ENCODE measurements around the gene MFSD6L.

The MFSD6L gene

DNA sequence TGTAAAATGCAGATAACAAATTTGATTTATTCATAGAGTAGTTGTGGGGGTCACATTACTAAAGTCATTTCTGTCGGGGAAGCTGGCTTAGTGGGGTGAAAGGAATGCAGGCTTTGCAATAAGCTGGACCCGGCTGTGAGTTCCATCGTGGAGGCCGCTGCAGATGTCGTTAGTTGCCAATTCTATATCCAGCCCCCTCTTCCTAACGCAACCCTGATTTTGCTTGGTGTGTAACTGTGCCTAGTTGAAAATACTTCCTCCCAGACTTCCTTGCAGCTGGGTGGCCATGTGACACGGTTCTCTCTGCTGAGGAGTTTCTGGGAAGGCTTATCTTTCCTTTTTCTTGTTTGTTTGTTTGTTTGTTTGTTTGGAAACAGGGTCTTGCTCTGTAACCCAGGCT is 4.5 kb downstream of the MFSD6L start:
- TF ChIP-seq, protein P1, sequence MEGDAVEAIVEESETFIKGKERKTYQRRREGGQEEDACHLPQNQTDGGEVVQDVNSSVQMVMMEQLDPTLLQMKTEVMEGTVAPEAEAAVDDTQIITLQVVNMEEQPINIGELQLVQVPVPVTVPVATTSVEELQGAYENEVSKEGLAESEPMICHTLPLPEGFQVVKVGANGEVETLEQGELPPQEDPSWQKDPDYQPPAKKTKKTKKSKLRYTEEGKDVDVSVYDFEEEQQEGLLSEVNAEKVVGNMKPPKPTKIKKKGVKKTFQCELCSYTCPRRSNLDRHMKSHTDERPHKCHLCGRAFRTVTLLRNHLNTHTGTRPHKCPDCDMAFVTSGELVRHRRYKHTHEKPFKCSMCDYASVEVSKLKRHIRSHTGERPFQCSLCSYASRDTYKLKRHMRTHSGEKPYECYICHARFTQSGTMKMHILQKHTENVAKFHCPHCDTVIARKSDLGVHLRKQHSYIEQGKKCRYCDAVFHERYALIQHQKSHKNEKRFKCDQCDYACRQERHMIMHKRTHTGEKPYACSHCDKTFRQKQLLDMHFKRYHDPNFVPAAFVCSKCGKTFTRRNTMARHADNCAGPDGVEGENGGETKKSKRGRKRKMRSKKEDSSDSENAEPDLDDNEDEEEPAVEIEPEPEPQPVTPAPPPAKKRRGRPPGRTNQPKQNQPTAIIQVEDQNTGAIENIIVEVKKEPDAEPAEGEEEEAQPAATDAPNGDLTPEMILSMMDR (IDR thresholded peaks at IDR 0.05): no peak
- Histone ChIP-seq H3K9me3 (peaks cover 0 to 9% (median 0%) of the 10 kb centered on the region in 3 donors), H3K4me3 (no peak overlapping the region), H3K4me1 (peaks cover 0 to 9% (median 6%) of the 10 kb centered on the region in 4 donors), H3K27me3 (peaks cover 0 to 21% of the 10 kb centered on the region in 2 donors), H3K36me3 (no peaks in the 10 kb centered on the region), H3K27ac (no peak overlapping the region)
- no peak for DNase-seq
- intact Hi-C loops (cut with DNase I; ENCODE audit: low total_unique reads): no loop called here

- intact Hi-C loops (cut with DNase I; ENCODE audit: low total_unique reads): no loop called here
- Histone ChIP-seq H3K27ac (no peak overlapping the region), H3K36me3 (no peaks in the 10 kb centered on the region), H3K9me3 (peaks cover 0 to 9% (median 0%) of the 10 kb centered on the region in 3 donors), H3K4me1 (no peaks in the 10 kb centered on the region), H3K4me3 (no peak overlapping the region), H3K27me3 (peaks cover 0 to 11% of the 10 kb centered on the region in 2 donors)
- DNase-seq: no peak
- TF ChIP-seq, protein P1 (IDR thresholded peaks at IDR 0.05): no peak
Measured at GRCh38 chr17:8793649-8794048, 5.5 kb downstream of the MFSD6L start.

DNA sequence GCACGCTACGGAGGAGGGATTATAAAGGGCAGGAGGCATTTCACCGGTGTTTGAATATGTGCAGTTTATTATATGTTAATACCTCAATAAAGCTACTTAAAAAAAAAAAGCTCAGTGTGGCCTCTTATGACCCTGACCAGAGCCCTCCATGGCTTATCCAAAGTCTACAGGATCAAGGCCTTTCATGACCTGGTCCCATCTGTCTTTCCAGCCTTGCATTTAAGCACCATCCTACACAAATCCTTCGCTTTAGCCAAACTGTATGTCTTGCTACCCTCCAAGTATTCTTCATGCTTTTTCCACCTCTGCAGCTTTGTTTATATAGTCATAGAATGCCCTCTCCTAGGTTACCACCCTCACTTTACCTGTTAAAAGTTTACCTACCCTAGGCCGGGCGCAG is 6.5 kb downstream of the MFSD6L start:
- no peak overlapping the region for H3K4me3 ChIP-seq
- H3K9me3 ChIP-seq: peaks cover 0 to 9% (median 0%) of the 10 kb centered on the region in 3 donors
- no peaks in the 10 kb centered on the region for H3K36me3 ChIP-seq
- H3K4me1 ChIP-seq: no peaks in the 10 kb centered on the region
- TF ChIP-seq, protein P1 (IDR thresholded peaks at IDR 0.05): no peak
- DNase-seq: no peak
- no peak overlapping the region for H3K27ac ChIP-seq
- peaks cover 0 to under 1% of the 10 kb centered on the region in 2 donors for H3K27me3 ChIP-seq
- intact Hi-C loops (cut with DNase I; ENCODE audit: low total_unique reads): no loop called here

DNA sequence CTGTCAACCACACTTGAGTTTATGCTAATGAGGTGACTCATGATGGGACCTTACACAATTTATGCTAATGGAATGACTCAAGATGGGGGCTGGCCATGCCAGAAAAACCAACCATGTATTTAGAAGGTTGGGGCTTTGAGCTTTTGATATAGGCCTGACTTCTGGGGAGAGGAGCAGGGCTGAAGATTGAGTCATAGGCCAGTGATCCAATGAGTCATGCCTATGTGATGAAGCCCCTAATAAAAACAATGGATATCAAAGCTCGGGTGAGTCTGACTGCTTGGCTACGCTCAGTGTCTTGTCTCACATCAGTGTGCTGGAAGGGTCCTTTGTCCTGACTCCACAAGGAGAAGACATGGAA is 7.3 kb downstream of the MFSD6L start:
- Histone ChIP-seq H3K27me3 (no peaks in the 10 kb centered on the region), H3K36me3 (no peaks in the 10 kb centered on the region), H3K4me1 (no peaks in the 10 kb centered on the region), H3K4me3 (no peak overlapping the region), H3K27ac (no peak overlapping the region), H3K9me3 (peaks cover 0 to 9% (median 0%) of the 10 kb centered on the region in 3 donors)
- DNase-seq: no peak
- intact Hi-C loops (cut with DNase I; ENCODE audit: low total_unique reads): no loop called here
- TF ChIP-seq, protein P1 (IDR thresholded peaks at IDR 0.05): no peak

- Histone ChIP-seq H3K4me3 (no peak overlapping the region), H3K4me1 (no peaks in the 10 kb centered on the region), H3K27me3 (no peaks in the 10 kb centered on the region), H3K9me3 (peaks cover 0 to 9% (median 0%) of the 10 kb centered on the region in 3 donors), H3K27ac (no peak overlapping the region), H3K36me3 (no peaks in the 10 kb centered on the region)
- intact Hi-C loops (cut with DNase I; ENCODE audit: low total_unique reads): no loop called here
- TF ChIP-seq, protein P1 (IDR thresholded peaks at IDR 0.05): no peak
- no peak for DNase-seq
Measured at GRCh38 chr17:8791248-8791909, 7.8 kb downstream of the MFSD6L start.
